Measurements from ENCODE around the gene CDADC1. TPM values are rescaled to one million over a fixed set of nuclear protein-coding genes. Genes with fewer than 3 reads are reported as not detected.

The CDADC1 gene
- total RNA-seq, 1 experiment from 2014 or later, result 7.6 TPM

DNA sequence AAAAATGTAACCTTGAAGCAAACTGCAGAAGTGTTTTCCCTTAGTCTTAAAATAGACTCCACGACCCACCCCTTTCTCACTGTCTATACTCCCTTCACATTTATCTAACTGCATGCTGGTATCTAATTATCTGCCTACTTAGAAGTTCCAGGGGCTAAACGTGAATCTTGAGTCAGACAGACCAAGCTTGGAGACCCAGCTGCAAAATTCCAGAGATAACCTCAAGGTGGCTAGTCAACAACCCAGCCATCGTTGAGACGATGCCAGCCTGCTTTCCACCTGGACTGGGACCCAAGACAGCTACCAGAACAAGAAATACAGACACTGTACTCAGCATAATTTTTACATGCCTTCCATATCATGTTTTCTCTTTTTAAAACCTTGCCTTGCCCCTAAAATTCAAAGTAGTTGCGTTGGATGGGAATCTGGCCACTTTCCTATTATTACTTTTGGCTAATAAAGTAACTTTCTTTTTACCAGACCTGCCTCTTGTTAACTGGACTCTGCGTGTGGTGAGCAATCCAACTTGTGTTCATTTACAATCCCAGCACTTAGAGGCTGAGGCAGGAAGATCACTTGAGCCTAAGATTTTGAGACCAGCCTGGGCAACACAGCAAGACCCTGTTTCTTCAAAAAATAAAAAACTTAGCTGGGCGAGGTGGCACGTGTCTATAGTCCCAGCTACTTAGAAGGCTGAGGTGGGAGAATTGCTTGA, 82.3 kb downstream of the CDADC1 start:
- no peak for TF ChIP-seq ZNF274 (IDR thresholded peaks at IDR 0.05; ENCODE audit: low read depth, low read length)
- no peak for TF ChIP-seq JUND (IDR thresholded peaks at IDR 0.05)
- TF ChIP-seq, protein P1, sequence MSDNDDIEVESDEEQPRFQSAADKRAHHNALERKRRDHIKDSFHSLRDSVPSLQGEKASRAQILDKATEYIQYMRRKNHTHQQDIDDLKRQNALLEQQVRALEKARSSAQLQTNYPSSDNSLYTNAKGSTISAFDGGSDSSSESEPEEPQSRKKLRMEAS (IDR thresholded peaks at IDR 0.05), result no peak
- TF ChIP-seq EZH2 (IDR thresholded peaks at IDR 0.05), result no peak
- no peak for TF ChIP-seq EZH2phosphoT487 (IDR thresholded peaks at IDR 0.05; ENCODE audit: borderline replicate concordance)
- TF ChIP-seq RAD21 (IDR thresholded peaks at IDR 0.05; ENCODE audit: low read depth), result no peak
- no peak for TF ChIP-seq SIN3A (IDR thresholded peaks at IDR 0.05; ENCODE audit: low read depth)
- TF ChIP-seq POLR2A (IDR thresholded peaks at IDR 0.05; ENCODE audit: borderline replicate concordance, extremely low read depth, insufficient read depth, insufficient read length), result no peak
- TF ChIP-seq, protein P2, sequence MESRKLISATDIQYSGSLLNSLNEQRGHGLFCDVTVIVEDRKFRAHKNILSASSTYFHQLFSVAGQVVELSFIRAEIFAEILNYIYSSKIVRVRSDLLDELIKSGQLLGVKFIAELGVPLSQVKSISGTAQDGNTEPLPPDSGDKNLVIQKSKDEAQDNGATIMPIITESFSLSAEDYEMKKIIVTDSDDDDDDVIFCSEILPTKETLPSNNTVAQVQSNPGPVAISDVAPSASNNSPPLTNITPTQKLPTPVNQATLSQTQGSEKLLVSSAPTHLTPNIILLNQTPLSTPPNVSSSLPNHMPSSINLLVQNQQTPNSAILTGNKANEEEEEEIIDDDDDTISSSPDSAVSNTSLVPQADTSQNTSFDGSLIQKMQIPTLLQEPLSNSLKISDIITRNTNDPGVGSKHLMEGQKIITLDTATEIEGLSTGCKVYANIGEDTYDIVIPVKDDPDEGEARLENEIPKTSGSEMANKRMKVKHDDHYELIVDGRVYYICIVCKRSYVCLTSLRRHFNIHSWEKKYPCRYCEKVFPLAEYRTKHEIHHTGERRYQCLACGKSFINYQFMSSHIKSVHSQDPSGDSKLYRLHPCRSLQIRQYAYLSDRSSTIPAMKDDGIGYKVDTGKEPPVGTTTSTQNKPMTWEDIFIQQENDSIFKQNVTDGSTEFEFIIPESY (IDR thresholded peaks at IDR 0.05; ENCODE audit: extremely low read depth, insufficient replicate concordance, low read length), result no peak
- no peak for TF ChIP-seq FOSL1 (IDR thresholded peaks at IDR 0.05; ENCODE audit: low read depth)
- no peak for TF ChIP-seq SP1 (IDR thresholded peaks at IDR 0.05; ENCODE audit: low read depth)
- TF ChIP-seq TCF7L2 (IDR thresholded peaks at IDR 0.05; ENCODE audit: borderline replicate concordance, extremely low read depth, insufficient read depth, insufficient read length), result no peak
- TF ChIP-seq YY1 (IDR thresholded peaks at IDR 0.05; ENCODE audit: extremely low read depth, insufficient replicate concordance, low read depth, low read length), result no peak
- no peak for TF ChIP-seq ELF1 (IDR thresholded peaks at IDR 0.05; ENCODE audit: borderline replicate concordance, low read depth)
- TF ChIP-seq, protein P3, sequence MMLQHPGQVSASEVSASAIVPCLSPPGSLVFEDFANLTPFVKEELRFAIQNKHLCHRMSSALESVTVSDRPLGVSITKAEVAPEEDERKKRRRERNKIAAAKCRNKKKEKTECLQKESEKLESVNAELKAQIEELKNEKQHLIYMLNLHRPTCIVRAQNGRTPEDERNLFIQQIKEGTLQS (IDR thresholded peaks at IDR 0.05), result no peak
- TF ChIP-seq SRF (IDR thresholded peaks at IDR 0.05; ENCODE audit: low read depth), result no peak
- TF ChIP-seq CEBPB (IDR thresholded peaks at IDR 0.05; ENCODE audit: low read depth), result no peak
- POLR2A ChIA-PET, result no interaction called here
- CTCF ChIA-PET, result no interaction called here
- RAD21 ChIA-PET (ENCODE audit: low non-redundant PET in 1 of 2, low total read pairs in 2 of 2, uncharacterized antibody in 2 of 2, unreplicated experiment in 2 of 2), result no interaction called here
- Histone ChIP-seq H4K20me1 (ENCODE audit: insufficient read depth) (no peaks in the 10 kb centered on the region), H3K4me1 (ENCODE audit: control insufficient read depth in 1 of 2, insufficient read depth in 2 of 2, low read length in 2 of 2) (no peaks in the 10 kb centered on the region), H3K36me3 (ENCODE audit: control insufficient read depth in 1 of 2, insufficient read depth in 2 of 2, low read length in 2 of 2) (no peaks in the 10 kb centered on the region), H3K27me3 (ENCODE audit: insufficient read depth, low read length) (no peaks in the 10 kb centered on the region), H3K79me2 (ENCODE audit: insufficient read depth, low read length) (no peaks in the 10 kb centered on the region), H3K27ac (ENCODE audit: low read depth, low read length) (no peak overlapping the region), H3K9ac (ENCODE audit: low read length) (no peak overlapping the region), H2AFZ (ENCODE audit: low read depth, low read length, poor library complexity, severe bottlenecking) (no peak overlapping the region), H3K4me2 (ENCODE audit: low read length) (no peak overlapping the region), H3K9me3 (ENCODE audit: control insufficient read depth in 1 of 2, insufficient read depth in 1 of 2, low read depth in 1 of 2, low read length in 2 of 2) (no peaks in the 10 kb centered on the region), H3K4me3 (replicated peaks in 1 of 2; ENCODE audit: low read depth in 1 of 2, low read length in 2 of 2) (no peak overlapping the region), H3K9me2 (ENCODE audit: insufficient read depth) (no peaks in the 10 kb centered on the region)
- no TSS peak for BruUV-seq (replicated peaks)
- intact Hi-C loops (cut with micrococcal nuclease), result loop anchor here (10.0 kb wide), 1 partner anchor 1945 kb away; no protein-coding TSS in a partner anchor
- DNase-seq (ENCODE audit: low read depth, low spot score) (no peak), ATAC-seq (no peak)
